NB4 (cell line): ENCODE data around the gene BRPF3.

ENCODE experiments used
- DNase-seq: peaks from one replicate; pipeline ENCODE4 v3.0.0; 2010; ENCODE audit warnings: low read depth
- H3K4me3 ChIP-seq: one replicate; pipeline ENCODE4 v1.5.1; 2011; ENCODE audit warnings: mild to moderate bottlenecking, low read depth, low read length, moderate library complexity
- MYC ChIP-seq: IDR thresholded peaks from 2 replicates; pipeline ENCODE4 v1.6.1; 2011; ENCODE audit warnings: low read depth, low read length
- POLR2A ChIP-seq: IDR thresholded peaks from 2 replicates; pipeline ENCODE4 v1.6.1; 2011; ENCODE audit warnings: mild to moderate bottlenecking; ENCODE audit not compliant: insufficient read length; ENCODE audit errors: extremely low read depth
- TF ChIP-seq, protein P1 (sequence below): IDR thresholded peaks from 2 replicates; pipeline ENCODE4 v1.6.1; 2011; ENCODE audit warnings: low read depth, low read length
- TF ChIP-seq, protein P2 (sequence below): IDR thresholded peaks from one replicate; pipeline ENCODE4 v1.5.1; 2012; ENCODE audit warnings: low read depth, low read length

BRPF3 gene

DNA sequence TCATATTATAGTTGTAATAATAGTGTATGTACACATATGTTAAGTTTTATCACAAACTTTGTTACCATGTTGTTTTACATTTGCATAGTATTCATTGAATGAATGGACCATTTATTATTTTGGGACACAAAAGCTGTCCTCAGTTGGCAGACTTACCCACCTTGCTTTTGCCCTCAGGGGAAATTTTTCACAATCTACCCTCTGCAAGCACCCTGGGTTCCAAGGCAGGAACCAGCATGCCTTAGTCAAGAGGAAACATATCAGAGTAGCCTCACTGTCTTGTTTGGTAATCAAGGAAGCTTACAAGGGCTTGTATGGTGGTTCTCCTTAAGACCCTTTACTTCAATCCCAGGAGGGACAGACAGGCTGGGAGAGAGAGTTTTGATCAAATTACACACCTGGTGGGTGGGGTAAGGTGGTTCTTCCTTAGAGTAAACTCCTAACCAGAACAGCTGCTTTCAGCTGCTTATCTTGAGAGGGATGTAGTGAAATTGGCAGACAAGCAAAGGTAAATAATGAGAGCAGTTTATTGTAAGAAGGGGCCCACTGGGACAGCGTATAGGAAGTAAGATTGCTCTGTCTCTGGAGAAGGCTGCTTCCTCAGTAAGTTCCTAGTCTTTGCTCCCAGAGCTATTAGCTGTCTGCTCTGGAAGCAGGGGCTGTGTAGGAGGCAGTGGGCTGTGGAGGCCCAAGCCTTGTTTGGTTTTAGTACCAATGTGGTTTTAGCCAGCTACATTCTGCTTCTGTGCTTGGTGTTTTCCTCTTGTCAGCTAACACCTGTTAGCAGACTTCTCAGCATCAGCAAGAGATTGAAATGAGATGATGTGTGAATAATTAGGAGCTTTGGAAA lies 31.1 kb downstream of the BRPF3 start:
- no peak for TF ChIP-seq POLR2A
- TF ChIP-seq, protein P1, sequence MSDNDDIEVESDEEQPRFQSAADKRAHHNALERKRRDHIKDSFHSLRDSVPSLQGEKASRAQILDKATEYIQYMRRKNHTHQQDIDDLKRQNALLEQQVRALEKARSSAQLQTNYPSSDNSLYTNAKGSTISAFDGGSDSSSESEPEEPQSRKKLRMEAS: no peak
- TF ChIP-seq, protein P2, sequence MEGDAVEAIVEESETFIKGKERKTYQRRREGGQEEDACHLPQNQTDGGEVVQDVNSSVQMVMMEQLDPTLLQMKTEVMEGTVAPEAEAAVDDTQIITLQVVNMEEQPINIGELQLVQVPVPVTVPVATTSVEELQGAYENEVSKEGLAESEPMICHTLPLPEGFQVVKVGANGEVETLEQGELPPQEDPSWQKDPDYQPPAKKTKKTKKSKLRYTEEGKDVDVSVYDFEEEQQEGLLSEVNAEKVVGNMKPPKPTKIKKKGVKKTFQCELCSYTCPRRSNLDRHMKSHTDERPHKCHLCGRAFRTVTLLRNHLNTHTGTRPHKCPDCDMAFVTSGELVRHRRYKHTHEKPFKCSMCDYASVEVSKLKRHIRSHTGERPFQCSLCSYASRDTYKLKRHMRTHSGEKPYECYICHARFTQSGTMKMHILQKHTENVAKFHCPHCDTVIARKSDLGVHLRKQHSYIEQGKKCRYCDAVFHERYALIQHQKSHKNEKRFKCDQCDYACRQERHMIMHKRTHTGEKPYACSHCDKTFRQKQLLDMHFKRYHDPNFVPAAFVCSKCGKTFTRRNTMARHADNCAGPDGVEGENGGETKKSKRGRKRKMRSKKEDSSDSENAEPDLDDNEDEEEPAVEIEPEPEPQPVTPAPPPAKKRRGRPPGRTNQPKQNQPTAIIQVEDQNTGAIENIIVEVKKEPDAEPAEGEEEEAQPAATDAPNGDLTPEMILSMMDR: no peak
- TF ChIP-seq MYC: no peak
- no peak for DNase-seq
- H3K4me3 ChIP-seq: no peak overlapping the region

GRCh38 chr6:36229223-36229622 lies 32.7 kb downstream of the BRPF3 start:
- TF ChIP-seq, protein P1: no peak
- no peak for TF ChIP-seq POLR2A
- TF ChIP-seq, protein P2: no peak
- TF ChIP-seq MYC: no peak
- H3K4me3 ChIP-seq: no peak overlapping the region
- no peak for DNase-seq

GRCh38 chr6:36230371-36230770 lies 33.8 kb downstream of the BRPF3 start:
- DNase-seq: no peak
- no peak overlapping the region for H3K4me3 ChIP-seq

GRCh38 chr6:36232172-36232571 lies 35.6 kb downstream of the BRPF3 start:
- TF ChIP-seq, protein P2: no peak
- TF ChIP-seq POLR2A (no peak), MYC (no peak)
- TF ChIP-seq, protein P1: no peak
- DNase-seq: peak; percentile 21
- no peak overlapping the region for H3K4me3 ChIP-seq

More at GRCh38 chr6:36230371-36230770, 33.8 kb downstream of the BRPF3 start:
- TF ChIP-seq POLR2A (no peak), MYC (no peak)
- TF ChIP-seq, protein P1: no peak
- TF ChIP-seq, protein P2: no peak

GRCh38 chr6:36235309-36235708 lies 38.8 kb downstream of the BRPF3 start:
- TF ChIP-seq, protein P1: no peak
- no peak for TF ChIP-seq POLR2A
- no peak for TF ChIP-seq MYC
- TF ChIP-seq, protein P2: no peak
- DNase-seq: no peak
- no peak overlapping the region for H3K4me3 ChIP-seq
